RPMI7951 (cell line): ENCODE results near the gene RPL39. TPM values are rescaled to one million over a fixed set of nuclear protein-coding genes. Genes with fewer than 3 reads are reported as not detected.
"Not testable (repeated sequence)": the region's sequence is repeated elsewhere in the genome, so short reads cannot be mapped to it uniquely, and the experiment has no call there.

Experiments used
- DNase-seq: peaks from one replicate; pipeline ENCODE4 v3.0.0-alpha.2; 2012; ENCODE audit warnings: low read depth
- total RNA-seq: library from RNA; depleted of rRNA; stranded (reverse); fragments of >200 nt; shearing (Covaris generic); gene quantifications from 2 replicates; pipeline ENCODE4 v1.2.3, GENCODE V29; 2014; rRNA removed

Gene RPL39
- total RNA-seq, 1 experiment from 2014 or later, result 2,449 TPM

- peak; percentile 75 for DNase-seq
Measured at GRCh38 chrX:119763181-119763580, 28.2 kb downstream of the RPL39 start.

GRCh38 chrX:119762718-119763117 lies 28.7 kb downstream of the RPL39 start:
- DNase-seq, result peak; percentile 54

GRCh38 chrX:119760026-119760877 lies 31.2 kb downstream of the RPL39 start:
- no peak for DNase-seq

GRCh38 chrX:119759248-119759766 lies 32.1 kb downstream of the RPL39 start:
- DNase-seq, result no peak

GRCh38 chrX:119758731-119759247 lies 32.6 kb downstream of the RPL39 start:
- no peak for DNase-seq

GRCh38 chrX:119757979-119758730 lies 33.3 kb downstream of the RPL39 start, which contains the start of gene SOWAHD:
Gene SOWAHD (plus strand): TSS chrX:119758588. CDS start chrX:119758668, 80 bp downstream.
- no peak for DNase-seq

GRCh38 chrX:119757646-119757978 lies 33.8 kb downstream of the RPL39 start:
- no peak for DNase-seq

GRCh38 chrX:119756926-119757635 lies 34.3 kb downstream of the RPL39 start:
- no peak for DNase-seq

- no peak for DNase-seq
Measured at GRCh38 chrX:119755981-119756533, 35.4 kb downstream of the RPL39 start.

GRCh38 chrX:119753639-119754257 lies 37.7 kb downstream of the RPL39 start:
- peak; percentile 21 for DNase-seq

- no peak for DNase-seq
Measured at GRCh38 chrX:119753001-119753400, 38.4 kb downstream of the RPL39 start.

- not testable (repeated sequence) for DNase-seq
Measured at GRCh38 chrX:119750751-119751150, 40.7 kb downstream of the RPL39 start.

GRCh38 chrX:119750131-119750530 lies 41.3 kb downstream of the RPL39 start:
- DNase-seq, result not testable (repeated sequence)

- no peak for DNase-seq
Measured at GRCh38 chrX:119745283-119745848, 46.1 kb downstream of the RPL39 start.

GRCh38 chrX:119738742-119739141 lies 52.7 kb downstream of the RPL39 start:
- DNase-seq, result no peak

Other genes with a start within 250 kb of the RPL39 start
- gene STEEP1, start 226.2 kb downstream of the RPL39 start, total RNA-seq, result 21.3 and 27.8 TPM in 2 replicates
- 34.5 and 38.7 TPM in 2 replicates for gene UBE2A, start 217.1 kb downstream of the RPL39 start, total RNA-seq
- gene NKRF, start 185.2 kb downstream of the RPL39 start, total RNA-seq, result 3.9 and 4.4 TPM in 2 replicates
- gene SEPTIN6, start 98.5 kb downstream of the RPL39 start, total RNA-seq, result 9.7 and 10.3 TPM in 2 replicates
- 0.10 TPM in 1 of 2 replicates, not detected in the other for gene SOWAHD, start 33.0 kb downstream of the RPL39 start, total RNA-seq
- 2.6 and 3.8 TPM in 2 replicates for gene UPF3B, start 61.3 kb upstream of the RPL39 start, total RNA-seq
- gene RNF113A, start 80.1 kb upstream of the RPL39 start, total RNA-seq, result 13.5 and 16.2 TPM in 2 replicates
- gene NDUFA1, start 80.2 kb upstream of the RPL39 start, total RNA-seq, result 71.4 and 78.7 TPM in 2 replicates
- not detected in 2 replicates for gene AKAP14, start 104.3 kb upstream of the RPL39 start, total RNA-seq
- gene NKAP, start 152.1 kb upstream of the RPL39 start, total RNA-seq, result 2.1 and 2.9 TPM in 2 replicates